HG03521 (cell line): Measurements from ENCODE around the gene RIC8A.

ENCODE experiments used
- ATAC-seq: cut with Tn5 transposase; IDR thresholded peaks from one replicate; pipeline ENCODE4 v1.9.1; 2021; ENCODE audit warnings: mild to moderate bottlenecking, moderate library complexity; ENCODE audit not compliant: unreplicated experiment

RIC8A gene

DNA sequence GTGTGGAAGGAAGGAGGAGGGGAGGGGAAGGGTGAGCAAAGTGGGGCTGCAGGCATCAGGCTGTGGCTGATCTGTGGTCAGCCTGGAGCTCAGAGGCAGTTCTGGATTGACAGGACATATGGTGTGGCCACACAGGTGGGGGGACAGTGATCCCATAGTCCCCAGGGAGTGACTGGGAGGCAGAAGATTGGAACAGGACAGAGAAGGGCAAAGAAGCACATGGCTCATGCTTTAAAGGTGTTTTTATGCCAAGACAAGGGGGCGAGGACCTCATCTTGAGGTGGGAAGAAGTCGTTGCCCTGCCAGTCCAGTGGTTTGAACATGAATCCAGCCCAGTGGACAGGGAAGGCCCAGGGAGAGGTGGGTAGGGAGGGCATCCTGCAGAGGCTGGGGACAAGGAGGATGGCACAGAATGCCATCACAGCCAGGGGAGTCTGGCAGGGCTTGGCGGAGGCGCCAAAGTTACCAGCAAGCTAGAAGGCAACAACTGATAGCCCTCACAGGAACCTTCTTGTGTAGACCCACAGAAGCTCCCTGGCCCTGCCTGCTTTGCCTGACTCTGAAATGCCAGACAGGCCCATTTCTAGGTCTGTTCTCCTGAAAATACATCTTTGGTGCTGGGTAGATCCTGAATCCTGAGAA, 3.4 kb upstream of the RIC8A start:
- no peak for ATAC-seq

GRCh38 chr11:204587-205109, 2.9 kb upstream of the RIC8A start:
- ATAC-seq = no peak

- no peak for ATAC-seq
Measured at GRCh38 chr11:205221-206001, 2.1 kb upstream of the RIC8A start.

- no peak for ATAC-seq
Measured at GRCh38 chr11:206002-206384, 1.5 kb upstream of the RIC8A start.

GRCh38 chr11:206526-207207, 841 bp upstream of the RIC8A start:
- ATAC-seq = no peak

DNA sequence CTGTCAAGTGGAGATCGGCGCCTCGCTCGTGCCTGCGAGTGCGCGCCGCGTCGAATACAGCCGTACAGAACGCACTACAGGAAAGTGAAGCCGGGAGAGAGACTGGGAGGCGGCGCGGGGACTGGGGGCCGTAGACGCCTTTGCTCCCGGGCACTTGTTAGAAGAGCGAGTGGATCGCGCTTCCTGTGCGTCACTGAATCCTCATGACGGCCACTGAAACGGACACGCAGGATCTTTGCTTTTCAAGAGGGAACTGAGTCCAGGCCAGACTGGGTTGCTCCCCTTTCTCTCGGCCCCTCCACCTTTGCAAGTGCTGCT, 314 bp downstream of the RIC8A start:
- ATAC-seq = no peak

DNA sequence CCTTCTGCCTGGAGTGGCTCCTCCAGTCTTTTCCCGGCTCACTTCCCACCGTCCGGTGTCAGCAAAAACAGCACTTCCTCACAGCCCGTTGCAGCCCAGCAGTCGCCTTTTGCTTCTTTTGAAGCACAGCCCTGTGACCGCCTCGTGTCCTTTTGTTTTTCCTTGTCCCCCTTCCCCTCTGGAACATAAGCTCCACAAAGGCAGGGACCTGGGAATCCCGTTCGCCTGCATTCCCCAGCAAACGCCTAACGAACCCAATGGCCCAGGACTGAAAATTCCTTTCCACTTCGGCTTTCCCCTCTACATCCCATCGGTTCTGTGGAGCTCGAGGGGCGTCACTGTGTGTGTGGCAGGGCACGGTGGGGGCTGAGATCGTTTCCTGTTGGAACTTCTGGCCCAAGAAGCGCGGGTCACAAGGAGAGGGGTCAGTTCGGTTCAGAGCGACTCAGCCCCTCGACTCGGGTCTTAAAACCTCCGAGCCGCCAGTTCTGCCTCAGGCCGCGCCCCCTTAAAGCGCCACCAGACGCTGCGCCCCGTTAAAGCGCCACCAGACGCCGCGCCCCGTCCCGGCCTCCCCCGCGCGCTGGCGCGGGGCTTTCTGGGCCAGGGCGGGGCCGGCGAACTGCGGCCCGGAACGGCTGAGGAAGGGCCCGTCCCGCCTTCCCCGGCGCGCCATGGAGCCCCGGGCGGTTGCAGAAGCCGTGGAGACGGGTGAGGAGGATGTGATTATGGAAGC, 841 bp downstream of the RIC8A start:
- ATAC-seq = no peak

GRCh38 chr11:208917-209260, 1.4 kb downstream of the RIC8A start:
- no peak for ATAC-seq

DNA sequence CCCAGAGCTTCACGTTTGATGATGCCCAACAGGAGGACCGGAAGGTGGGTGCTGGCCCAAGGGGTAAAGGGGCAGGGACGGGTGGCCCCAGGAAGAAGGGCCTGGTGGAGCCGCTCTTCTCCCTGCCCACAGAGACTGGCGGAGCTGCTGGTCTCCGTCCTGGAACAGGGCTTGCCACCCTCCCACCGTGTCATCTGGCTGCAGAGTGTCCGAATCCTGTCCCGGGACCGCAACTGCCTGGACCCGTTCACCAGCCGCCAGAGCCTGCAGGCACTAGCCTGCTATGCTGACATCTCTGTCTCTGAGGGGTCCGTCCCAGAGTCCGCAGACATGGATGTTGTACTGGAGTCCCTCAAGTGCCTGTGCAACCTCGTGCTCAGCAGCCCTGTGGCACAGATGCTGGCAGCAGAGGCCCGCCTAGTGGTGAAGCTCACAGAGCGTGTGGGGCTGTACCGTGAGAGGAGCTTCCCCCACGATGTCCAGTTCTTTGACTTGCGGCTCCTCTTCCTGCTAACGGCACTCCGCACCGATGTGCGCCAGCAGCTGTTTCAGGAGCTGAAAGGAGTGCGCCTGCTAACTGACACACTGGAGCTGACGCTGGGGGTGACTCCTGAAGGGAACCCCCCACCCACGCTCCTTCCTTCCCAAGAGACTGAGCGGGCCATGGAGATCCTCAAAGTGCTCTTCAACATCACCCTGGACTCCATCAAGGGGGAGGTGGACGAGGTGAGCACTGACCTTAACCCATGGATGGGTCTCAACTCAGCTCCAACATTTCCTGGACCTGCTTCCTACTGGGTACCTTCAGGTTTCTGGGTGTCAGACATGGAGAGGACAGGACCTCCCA, 2.0 kb downstream of the RIC8A start:
- no peak for ATAC-seq

- no peak for ATAC-seq
Measured at GRCh38 chr11:210122-210802, 2.8 kb downstream of the RIC8A start.

GRCh38 chr11:210803-211180, 3.3 kb downstream of the RIC8A start:
- no peak for ATAC-seq

DNA sequence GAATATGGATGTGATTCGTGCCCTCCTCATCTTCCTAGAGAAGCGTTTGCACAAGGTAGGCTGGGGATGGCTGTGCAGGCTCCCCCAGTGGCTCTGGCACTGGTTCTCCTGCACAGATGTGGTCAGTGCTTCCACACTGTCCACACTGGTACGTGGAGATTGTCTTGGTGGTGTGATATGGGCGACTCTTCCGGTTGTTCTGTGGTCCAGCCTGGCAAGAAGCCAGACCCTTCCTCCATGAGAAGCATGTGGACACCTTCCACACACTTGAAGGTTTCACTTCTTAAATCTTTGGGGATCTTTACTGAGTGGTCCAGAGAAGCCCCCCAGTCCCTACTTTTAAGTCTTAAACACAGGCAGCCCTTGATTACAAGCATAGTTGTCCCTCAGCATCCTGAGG, 3.8 kb downstream of the RIC8A start:
- no peak for ATAC-seq

DNA sequence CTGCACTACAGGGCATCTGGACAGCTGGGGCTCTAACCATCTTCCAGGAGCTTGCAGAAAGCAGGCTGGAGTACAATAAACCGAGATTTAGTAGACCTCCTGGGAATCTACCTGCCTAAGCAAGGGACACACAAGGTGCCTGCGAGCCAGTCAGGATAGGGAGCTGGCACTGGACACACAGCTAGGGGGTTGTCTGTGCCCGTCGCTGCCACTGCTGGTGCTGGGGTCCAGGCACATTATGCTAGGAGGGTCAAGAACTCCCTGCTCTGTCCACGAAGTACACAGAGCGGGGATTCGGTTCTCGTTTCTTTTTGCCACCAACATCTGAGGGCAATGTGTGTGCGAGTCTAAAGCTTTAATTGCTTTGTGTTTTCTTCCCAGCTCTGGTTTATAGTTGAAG, 4.2 kb downstream of the RIC8A start:
- no peak for ATAC-seq

GRCh38 chr11:212150-213100, 4.9 kb downstream of the RIC8A start:
- ATAC-seq = no peak

GRCh38 chr11:213111-213510, 5.6 kb downstream of the RIC8A start:
- ATAC-seq = no peak

GRCh38 chr11:214083-214482, 6.6 kb downstream of the RIC8A start:
- ATAC-seq = no peak

DNA sequence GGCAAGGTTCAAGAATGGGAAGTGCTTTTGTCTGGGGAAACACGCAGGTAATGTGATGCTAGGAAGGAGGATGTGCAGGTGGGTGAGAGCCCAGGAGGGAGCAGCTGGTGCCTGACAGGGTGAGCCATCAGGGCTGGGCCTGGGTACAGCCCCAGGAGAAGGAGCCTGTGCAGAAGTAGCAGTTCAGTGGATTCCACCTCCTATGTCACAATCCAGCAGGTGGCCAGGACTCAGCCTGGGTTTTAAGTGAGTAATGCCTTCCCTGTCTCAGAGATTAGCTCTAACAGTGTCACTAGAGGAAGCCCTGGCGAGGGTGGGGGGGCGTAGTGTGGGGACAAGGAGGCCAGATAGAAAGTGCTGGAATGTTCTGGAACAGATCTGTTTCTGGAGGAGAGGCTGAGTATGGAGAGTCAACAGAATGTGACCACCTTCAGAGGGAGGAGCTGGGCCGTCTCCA, 8.1 kb downstream of the RIC8A start:
- no peak for ATAC-seq

DNA sequence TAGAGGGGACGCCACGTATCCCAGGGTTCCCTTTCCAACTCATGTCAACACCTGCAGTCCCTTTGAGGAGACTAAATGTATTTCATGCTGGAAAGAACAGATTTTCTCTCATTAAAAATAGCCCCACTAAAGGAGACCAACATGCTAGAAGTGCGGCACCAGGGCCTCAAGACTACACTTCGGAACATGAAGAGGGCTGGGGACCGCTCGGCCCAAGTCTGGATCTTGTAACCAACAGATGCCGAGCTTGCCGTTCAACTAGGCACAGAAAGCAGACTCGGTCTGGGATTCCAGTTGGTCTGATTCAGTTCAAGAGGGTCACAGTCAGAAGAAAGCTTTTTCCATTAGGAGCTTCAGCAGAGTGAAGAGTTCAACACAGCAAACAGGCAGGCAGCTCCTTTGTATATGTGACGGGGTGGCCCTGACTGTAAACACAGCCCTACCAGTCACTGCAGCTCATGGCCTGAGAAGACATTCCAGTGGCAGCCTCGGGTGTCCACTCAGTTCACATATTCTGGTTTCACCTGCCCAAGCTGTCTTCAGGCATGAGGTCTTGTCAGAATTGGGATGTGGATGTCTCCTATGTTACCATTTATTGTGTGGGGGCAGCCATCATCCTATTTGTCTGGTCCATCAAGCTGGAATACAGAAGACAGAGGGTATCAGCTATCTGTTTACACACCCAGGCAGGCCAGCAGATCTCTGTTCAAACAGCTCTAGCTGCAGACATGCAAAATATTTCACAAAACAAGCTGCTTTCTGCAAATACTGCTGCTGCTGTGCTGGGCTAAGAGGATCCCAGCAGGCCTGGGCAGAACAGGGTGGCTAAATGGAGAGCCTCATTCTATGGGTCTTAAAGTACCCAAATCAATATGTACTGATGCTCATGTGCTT, 8.8 kb downstream of the RIC8A start:
- no peak for ATAC-seq
